Naive thymus-derived CD4-positive, alpha-beta T cell (primary cell): ENCODE measurements around the gene BMP10. TPM values are rescaled to one million over a fixed set of nuclear protein-coding genes. Genes with fewer than 3 reads are reported as not detected.
"Not testable (repeated sequence)": the region's sequence is repeated elsewhere in the genome, so short reads cannot be mapped to it uniquely, and the experiment has no call there.

Source experiments
- ATAC-seq: fragments of 150-1000 bp; cut with Tn5 transposase; 2 replicates; pipeline ENCODE4 v1.10.0; 2021; ENCODE audit warnings: mild to moderate bottlenecking, moderate library complexity
- CTCF ChIA-PET: fragments of 350-600 bp; sonication (Branson Sonifier 250); formaldehyde crosslinking; loops from one replicate; lab custom pipeline; 2021; ENCODE audit warnings: antibody characterized with exemption; lab: Charles Lee
- POLR2A ChIA-PET: fragments of 350-600 bp; sonication (Branson Sonifier 250); formaldehyde crosslinking; loops from one replicate; lab custom pipeline; 2021; ENCODE audit warnings: antibody characterized with exemption, inconsistent platforms; lab: Charles Lee
- DNase-seq, 9 donors: peaks; one replicate each; pipeline versions ENCODE4 v3.0.0 to v3.0.0-alpha.2; 2020 to 2022; ENCODE audit warnings: mixed read lengths in 1 of 9
- H3K27ac ChIP-seq: one replicate; pipeline ENCODE4 v1.7.0; 2013; ENCODE audit warnings: mild to moderate bottlenecking, low read depth, low read length, moderate library complexity
- H3K27me3 ChIP-seq, 2 donors: one replicate each; pipeline ENCODE4 v1.7.0; 2013; ENCODE audit warnings: low read length in 2 of 2, mild to moderate bottlenecking in 2 of 2, moderate library complexity in 2 of 2; ENCODE audit not compliant: control insufficient read depth in 2 of 2, insufficient read depth in 2 of 2
- H3K36me3 ChIP-seq, 3 experiments: 1 replicate in 2 of 3; 2 replicates in 1 of 3; pipeline ENCODE4 v1.7.0; 2013; ENCODE audit warnings: low read length in 3 of 3, mild to moderate bottlenecking in 3 of 3, moderate library complexity in 1 of 3; ENCODE audit not compliant: insufficient read depth in 3 of 3, control insufficient read depth in 2 of 3
- H3K4me1 ChIP-seq, 2 donors: one replicate each; pipeline ENCODE4 v1.7.0; 2013; ENCODE audit warnings: low read length in 2 of 2, mild to moderate bottlenecking in 2 of 2, moderate library complexity in 1 of 2; ENCODE audit not compliant: control insufficient read depth in 2 of 2, insufficient read depth in 2 of 2
- H3K4me3 ChIP-seq: 2 replicates; pipeline ENCODE4 v1.7.0; 2013; ENCODE audit warnings: mild to moderate bottlenecking, low read length
- H3K9me3 ChIP-seq, 3 experiments: 1 replicate in 2 of 3; 2 replicates in 1 of 3; pipeline ENCODE4 v1.7.0; 2013; ENCODE audit warnings: low read length in 3 of 3; ENCODE audit not compliant: control insufficient read depth in 2 of 3
- H3K27ac Mint-ChIP-seq, 9 donors: one replicate each; pipeline ENCODE4 v1.8.0; 2020 to 2022; ENCODE audit warnings: mixed read lengths in 9 of 9, mild to moderate bottlenecking in 8 of 9, moderate library complexity in 5 of 9, inconsistent platforms in 2 of 9
- H3K27me3 Mint-ChIP-seq, 5 donors: one replicate each; pipeline ENCODE4 v1.8.0; 2021 to 2022; ENCODE audit warnings: mixed read lengths in 5 of 5, mild to moderate bottlenecking in 1 of 5
- H3K36me3 Mint-ChIP-seq, 5 donors: one replicate each; pipeline ENCODE4 v1.8.0; 2020 to 2022; ENCODE audit warnings: mixed read lengths in 5 of 5, mild to moderate bottlenecking in 3 of 5, inconsistent platforms in 1 of 5
- H3K4me1 Mint-ChIP-seq, 7 donors: one replicate each; pipeline ENCODE4 v1.8.0; 2020 to 2022; ENCODE audit warnings: mixed read lengths in 7 of 7, mild to moderate bottlenecking in 3 of 7, inconsistent platforms in 1 of 7
- H3K4me3 Mint-ChIP-seq, 10 donors: one replicate each; pipeline ENCODE4 v1.8.0; 2020 to 2022; ENCODE audit warnings: mild to moderate bottlenecking in 10 of 10, mixed read lengths in 10 of 10, moderate library complexity in 6 of 10, inconsistent platforms in 2 of 10
- H3K9me3 Mint-ChIP-seq, 11 donors: one replicate each; pipeline ENCODE4 v1.8.0; 2020 to 2022; ENCODE audit warnings: mixed read lengths in 11 of 11, mild to moderate bottlenecking in 4 of 11, inconsistent platforms in 1 of 11, moderate library complexity in 1 of 11
- intact Hi-C, 2 donors: fragments of 100-400 bp; cut with micrococcal nuclease; formaldehyde crosslinking; loops; one replicate each; pipeline ENCODE4 v1.15.1; 2023
- polyA plus RNA-seq, 2 donors: library from polyadenylated mRNA; unstranded; fragments of 300-500 nt; fragmentation: Illumina TruSeq; gene quantifications; one replicate each; pipeline ENCODE4 v1.2.3, GENCODE V29; 2021
- total RNA-seq, 6 experiments: library from RNA in 5 of 6; stranded (reverse) in 5 of 6; gene quantifications; 1 replicate in 5 of 6; 2 replicates in 1 of 6; pipeline ENCODE4 v1.2.3 and lab custom pipeline; 2021 to 2026

Gene BMP10
- total and polyA plus RNA-seq, 7 experiments from 2014 or later: not detected

- Mint-ChIP-seq H3K9me3 (peaks cover 0 to 34% (median 8%) of the 10 kb centered on the region in 11 donors), H3K4me1 (peaks cover 0 to 4% (median 0%) of the 10 kb centered on the region in 7 donors), H3K27ac (no peak overlapping the region), H3K27me3 (peaks cover 0 to 11% (median 0%) of the 10 kb centered on the region in 5 donors), H3K36me3 (peaks cover 0 to 30% (median 6%) of the 10 kb centered on the region in 5 donors), H3K4me3 (no peak overlapping the region)
- intact Hi-C loops: no loop called here
- ChIA-PET CTCF (interaction anchor here (1.0 kb wide), 1 partner anchor 193 kb away, joined by 3 read pairs; no protein-coding TSS in a partner anchor), POLR2A (no interaction called here)
- Histone ChIP-seq H3K4me3 (no peak overlapping the region), H3K4me1 (no peaks in the 10 kb centered on the region), H3K27ac (no peak overlapping the region), H3K36me3 (no peaks in the 10 kb centered on the region), H3K9me3 (no peaks in the 10 kb centered on the region), H3K27me3 (no peaks in the 10 kb centered on the region)
- ATAC-seq (no peak), DNase-seq (no peak)
Measured at GRCh38 chr2:68901561-68901960, 30.4 kb upstream of the BMP10 start.

GRCh38 chr2:68901199-68901514 is 30.0 kb upstream of the BMP10 start:
- Histone ChIP-seq H3K9me3 (no peaks in the 10 kb centered on the region), H3K27me3 (no peaks in the 10 kb centered on the region), H3K36me3 (no peaks in the 10 kb centered on the region), H3K4me1 (no peaks in the 10 kb centered on the region), H3K27ac (no peak overlapping the region), H3K4me3 (no peak overlapping the region)
- peaks cover 0 to 30% (median 6%) of the 10 kb centered on the region in 5 donors for H3K36me3 Mint-ChIP-seq
- H3K9me3 Mint-ChIP-seq: peaks cover 0 to 34% (median 8%) of the 10 kb centered on the region in 11 donors
- ATAC-seq: no peak
- no peak for DNase-seq
- no peak overlapping the region for H3K27ac Mint-ChIP-seq
- ChIA-PET POLR2A (no interaction called here), CTCF (interaction anchor here (1.0 kb wide), 1 partner anchor 192 kb away, joined by 3 read pairs; no protein-coding TSS in a partner anchor)
- peaks cover 0 to 4% (median 0%) of the 10 kb centered on the region in 7 donors for H3K4me1 Mint-ChIP-seq
- no peak overlapping the region for H3K4me3 Mint-ChIP-seq
- H3K27me3 Mint-ChIP-seq: peaks cover 0 to 11% (median 0%) of the 10 kb centered on the region in 5 donors
- intact Hi-C loops: no loop called here

GRCh38 chr2:68900496-68901198 is 29.4 kb upstream of the BMP10 start:
- H3K27me3 Mint-ChIP-seq: peaks cover 0 to 11% (median 0%) of the 10 kb centered on the region in 5 donors

GRCh38 chr2:68895981-68896380 is 24.8 kb upstream of the BMP10 start:
- H3K9me3 ChIP-seq, H3K36me3 ChIP-seq, CTCF ChIA-PET, H3K4me1 ChIP-seq, DNase-seq, H3K4me3 Mint-ChIP-seq, H3K27me3 ChIP-seq, H3K27ac Mint-ChIP-seq, H3K27ac ChIP-seq, intact Hi-C loops, H3K4me1 Mint-ChIP-seq, H3K4me3 ChIP-seq, ATAC-seq: not testable (repeated sequence)
- POLR2A ChIA-PET: interaction anchor here (0.6 kb wide), 1 partner anchor 157 kb away, joined by 3 read pairs; no protein-coding TSS in a partner anchor
- H3K9me3 Mint-ChIP-seq: peaks cover 0 to 11% (median 0%) of the 10 kb centered on the region in 11 donors
- peaks cover 0 to 14% (median 0%) of the 10 kb centered on the region in 5 donors for H3K36me3 Mint-ChIP-seq
- peaks cover 0 to 26% (median 0%) of the 10 kb centered on the region in 5 donors for H3K27me3 Mint-ChIP-seq

More at GRCh38 chr2:68900496-68901198, 29.4 kb upstream of the BMP10 start:
- Histone ChIP-seq H3K4me3 (no peak overlapping the region), H3K27ac (no peak overlapping the region), H3K36me3 (no peaks in the 10 kb centered on the region), H3K9me3 (no peaks in the 10 kb centered on the region), H3K27me3 (no peaks in the 10 kb centered on the region), H3K4me1 (no peaks in the 10 kb centered on the region)
- intact Hi-C loops: no loop called here
- ChIA-PET POLR2A (no interaction called here), CTCF (interaction anchor here (1.0 kb wide), 1 partner anchor 192 kb away, joined by 3 read pairs; no protein-coding TSS in a partner anchor)
- Mint-ChIP-seq H3K4me3 (no peak overlapping the region), H3K27ac (no peak overlapping the region), H3K9me3 (peaks cover 0 to 33% (median 8%) of the 10 kb centered on the region in 11 donors), H3K36me3 (peaks cover 0 to 31% (median 6%) of the 10 kb centered on the region in 5 donors), H3K4me1 (peaks cover 0 to 4% (median 0%) of the 10 kb centered on the region in 7 donors)
- DNase-seq (no peak), ATAC-seq (no peak)

GRCh38 chr2:68889500-68889899 is 18.3 kb upstream of the BMP10 start:
- Mint-ChIP-seq H3K27me3 (peaks cover 0 to 43% (median 0%) of the 10 kb centered on the region in 5 donors), H3K9me3 (peaks cover 0 to 4% (median 0%) of the 10 kb centered on the region in 11 donors), H3K27ac (no peak overlapping the region), H3K4me1 (peaks cover 0 to 10% (median 0%) of the 10 kb centered on the region in 7 donors), H3K36me3 (peaks cover 0 to 2% (median 0%) of the 10 kb centered on the region in 5 donors), H3K4me3 (no peak overlapping the region)
- Histone ChIP-seq H3K27ac (no peak overlapping the region), H3K4me1 (no peaks in the 10 kb centered on the region), H3K36me3 (no peaks in the 10 kb centered on the region), H3K27me3 (no peaks in the 10 kb centered on the region), H3K4me3 (no peak overlapping the region), H3K9me3 (no peaks in the 10 kb centered on the region)
- ATAC-seq: no peak
- intact Hi-C loops: no loop called here
- POLR2A ChIA-PET: interaction anchor here (0.6 kb wide), 1 partner anchor 626 kb away, joined by 4 read pairs; no protein-coding TSS in a partner anchor
- CTCF ChIA-PET: interaction anchor here (0.7 kb wide), 1 partner anchor 35 kb away, joined by 3 read pairs; no protein-coding TSS in a partner anchor
- no peak for DNase-seq

GRCh38 chr2:68889021-68889420 is 17.8 kb upstream of the BMP10 start:
- H3K36me3 Mint-ChIP-seq: peaks cover 0 to 2% (median 0%) of the 10 kb centered on the region in 5 donors
- Histone ChIP-seq H3K4me3 (no peak overlapping the region), H3K36me3 (no peaks in the 10 kb centered on the region), H3K9me3 (no peaks in the 10 kb centered on the region), H3K27ac (no peak overlapping the region), H3K4me1 (no peaks in the 10 kb centered on the region), H3K27me3 (no peaks in the 10 kb centered on the region)
- H3K27ac Mint-ChIP-seq: no peak overlapping the region
- peaks cover 0 to 4% (median 0%) of the 10 kb centered on the region in 11 donors for H3K9me3 Mint-ChIP-seq
- ChIA-PET POLR2A (interaction anchor here (0.6 kb wide), 1 partner anchor 625 kb away, joined by 4 read pairs; no protein-coding TSS in a partner anchor), CTCF (no interaction called here)
- DNase-seq (no peak), ATAC-seq (no peak)
- intact Hi-C loops: no loop called here
- H3K4me3 Mint-ChIP-seq: no peak overlapping the region
- H3K4me1 Mint-ChIP-seq: peaks cover 0 to 10% (median 0%) of the 10 kb centered on the region in 7 donors
- H3K27me3 Mint-ChIP-seq: peaks cover 0 to 47% (median 0%) of the 10 kb centered on the region in 5 donors
